CD8-positive, alpha-beta memory T cell (primary cell): ENCODE measurements around the gene LDHAL6A. TPM values are rescaled to one million over a fixed set of nuclear protein-coding genes. Genes with fewer than 3 reads are reported as not detected.
A peak's percentile ranks its signal among the peaks of the same experiment; 100 is the strongest.

Experiments
- CTCF ChIA-PET: fragments of 350-600 bp; sonication (Branson Sonifier 250); formaldehyde crosslinking; loops from one replicate; lab custom pipeline; 2021; ENCODE audit warnings: antibody characterized with exemption; lab: Charles Lee
- POLR2A ChIA-PET: fragments of 350-600 bp; sonication (Branson Sonifier 250); formaldehyde crosslinking; loops from one replicate; lab custom pipeline; 2021; ENCODE audit warnings: antibody characterized with exemption; lab: Charles Lee
- DNase-seq, 5 donors: peaks; one replicate each; pipeline versions ENCODE4 v3.0.0 to v3.0.0-alpha.2; 2020 to 2022; ENCODE audit warnings: mixed read lengths in 1 of 5
- H3K27ac ChIP-seq: one replicate; pipeline ENCODE4 v1.7.0; 2013; ENCODE audit warnings: low read depth, mild to moderate bottlenecking, low read length, moderate library complexity
- H3K27me3 ChIP-seq: 2 replicates; pipeline ENCODE4 v1.7.0; 2013; ENCODE audit warnings: low read length, mild to moderate bottlenecking; ENCODE audit not compliant: insufficient read depth, poor library complexity, severe bottlenecking
- H3K36me3 ChIP-seq: 2 replicates; pipeline ENCODE4 v1.7.0; 2013; ENCODE audit warnings: mild to moderate bottlenecking, low read length, moderate library complexity; ENCODE audit not compliant: insufficient read depth
- H3K4me1 ChIP-seq: 2 replicates; pipeline ENCODE4 v1.7.0; 2013; ENCODE audit warnings: mild to moderate bottlenecking, low read length, moderate library complexity; ENCODE audit not compliant: insufficient read depth
- H3K4me3 ChIP-seq: 2 replicates; pipeline ENCODE4 v1.7.0; 2013; ENCODE audit warnings: mild to moderate bottlenecking, low read length
- H3K9me3 ChIP-seq: 2 replicates; pipeline ENCODE4 v1.7.0; 2013; ENCODE audit warnings: mild to moderate bottlenecking, low read length
- H3K27ac Mint-ChIP-seq, 8 donors: one replicate each; pipeline ENCODE4 v1.8.0; 2020 to 2021; ENCODE audit warnings: mixed read lengths in 8 of 8, mild to moderate bottlenecking in 6 of 8, inconsistent platforms in 3 of 8, moderate library complexity in 3 of 8
- H3K27me3 Mint-ChIP-seq, 2 donors: one replicate each; pipeline ENCODE4 v1.8.0; 2020 to 2021; ENCODE audit warnings: mixed read lengths in 2 of 2, mild to moderate bottlenecking in 1 of 2, moderate library complexity in 1 of 2
- H3K36me3 Mint-ChIP-seq, 3 donors: one replicate each; pipeline ENCODE4 v1.8.0; 2020 to 2021; ENCODE audit warnings: mixed read lengths in 3 of 3, inconsistent platforms in 1 of 3, mild to moderate bottlenecking in 1 of 3
- H3K4me1 Mint-ChIP-seq, 3 donors: one replicate each; pipeline ENCODE4 v1.8.0; 2020 to 2021; ENCODE audit warnings: mixed read lengths in 3 of 3, inconsistent platforms in 1 of 3, mild to moderate bottlenecking in 1 of 3
- H3K4me3 Mint-ChIP-seq, 7 donors: one replicate each; pipeline ENCODE4 v1.8.0; 2020 to 2021; ENCODE audit warnings: mixed read lengths in 7 of 7, mild to moderate bottlenecking in 6 of 7, moderate library complexity in 4 of 7, inconsistent platforms in 2 of 7
- H3K9me3 Mint-ChIP-seq, 5 donors: one replicate each; pipeline ENCODE4 v1.8.0; 2020 to 2022; ENCODE audit warnings: mixed read lengths in 5 of 5, mild to moderate bottlenecking in 3 of 5, moderate library complexity in 2 of 5, inconsistent platforms in 1 of 5
- polyA plus RNA-seq: library from polyadenylated mRNA; unstranded; fragments of 300-500 nt; fragmentation: Illumina TruSeq; gene quantifications from one replicate; pipeline ENCODE4 v1.2.3, GENCODE V29; 2021
- total RNA-seq, 2 experiments: library from RNA; stranded (reverse); gene quantifications; one replicate each; pipeline ENCODE4 v1.2.3, GENCODE V29; 2021

LDHAL6A gene
- total and polyA plus RNA-seq, 3 experiments from 2014 or later: not detected

DNA sequence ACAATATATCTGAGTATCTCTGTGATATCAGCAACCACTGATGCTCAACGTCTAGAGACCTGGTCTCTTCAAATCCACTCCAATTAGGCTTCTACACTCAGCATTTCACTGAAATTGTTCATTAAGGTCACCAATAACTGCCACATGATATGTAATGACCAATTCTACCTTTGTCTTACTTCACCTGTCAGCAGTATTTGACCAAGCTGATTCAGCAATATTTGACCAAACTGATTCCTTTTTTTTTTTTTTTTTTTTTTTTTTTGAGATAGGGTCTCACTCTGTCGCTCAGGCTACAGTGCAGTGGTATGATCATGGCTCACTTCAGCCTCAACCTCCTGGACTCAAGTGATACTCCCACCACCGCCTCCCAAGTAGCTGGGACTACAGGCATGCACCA lies 65.5 kb downstream of the LDHAL6A start:
- H3K27me3 ChIP-seq: no peaks in the 10 kb centered on the region
- DNase-seq: no peak
- peaks cover 0 to 55% (median 7%) of the 10 kb centered on the region in 3 donors for H3K36me3 Mint-ChIP-seq
- peak overlapping the region in 1 of 8 donors; percentile 79 for H3K27ac Mint-ChIP-seq
- no peaks in the 10 kb centered on the region for H3K9me3 ChIP-seq
- H3K9me3 Mint-ChIP-seq: no peaks in the 10 kb centered on the region
- H3K36me3 ChIP-seq: peaks cover 3% of the 10 kb centered on the region
- no peak overlapping the region for H3K27ac ChIP-seq
- POLR2A ChIA-PET: no interaction called here
- no peak overlapping the region for H3K4me3 ChIP-seq
- peaks cover 36 to 63% (median 55%) of the 10 kb centered on the region in 3 donors for H3K4me1 Mint-ChIP-seq
- no peak overlapping the region for H3K4me3 Mint-ChIP-seq
- peaks cover 12% of the 10 kb centered on the region for H3K4me1 ChIP-seq
- CTCF ChIA-PET: no interaction called here
- H3K27me3 Mint-ChIP-seq: no peaks in the 10 kb centered on the region

DNA sequence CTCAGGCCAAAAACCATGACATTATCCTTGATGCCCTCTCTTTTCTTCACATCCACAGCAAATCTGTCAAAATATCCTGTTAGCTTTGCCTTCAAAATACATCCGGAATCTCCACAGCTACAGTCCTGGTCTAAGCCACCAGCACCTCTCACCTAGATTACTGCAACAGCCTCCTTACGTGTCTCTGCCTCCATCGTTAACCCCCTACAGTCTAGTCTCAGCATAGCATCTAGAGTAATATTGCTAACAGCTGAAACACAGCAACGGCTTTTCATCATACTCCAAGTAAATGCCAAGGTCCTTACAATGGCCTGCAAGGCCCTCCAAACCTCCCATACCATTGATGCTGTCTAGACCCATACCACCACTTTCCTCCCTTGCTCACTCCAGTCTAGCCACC lies 66.7 kb downstream of the LDHAL6A start:
- Histone ChIP-seq H3K9me3 (no peaks in the 10 kb centered on the region), H3K27ac (no peak overlapping the region), H3K4me3 (no peak overlapping the region), H3K27me3 (no peaks in the 10 kb centered on the region), H3K4me1 (peaks cover 16% of the 10 kb centered on the region), H3K36me3 (no peaks in the 10 kb centered on the region)
- POLR2A ChIA-PET: no interaction called here
- CTCF ChIA-PET: no interaction called here
- H3K36me3 Mint-ChIP-seq: peaks cover 0 to 59% (median 7%) of the 10 kb centered on the region in 3 donors
- peaks cover 0 to 4% of the 10 kb centered on the region in 2 donors for H3K27me3 Mint-ChIP-seq
- peak overlapping the region in 1 of 7 donors; percentile 3 for H3K4me3 Mint-ChIP-seq
- no peak for DNase-seq
- H3K4me1 Mint-ChIP-seq: peaks cover 47 to 73% (median 67%) of the 10 kb centered on the region in 3 donors
- H3K9me3 Mint-ChIP-seq: peaks cover 0 to 3% (median 0%) of the 10 kb centered on the region in 5 donors
- peak overlapping the region in 7 of 8 donors; percentile 6 to 70 (median 52) for H3K27ac Mint-ChIP-seq

DNA sequence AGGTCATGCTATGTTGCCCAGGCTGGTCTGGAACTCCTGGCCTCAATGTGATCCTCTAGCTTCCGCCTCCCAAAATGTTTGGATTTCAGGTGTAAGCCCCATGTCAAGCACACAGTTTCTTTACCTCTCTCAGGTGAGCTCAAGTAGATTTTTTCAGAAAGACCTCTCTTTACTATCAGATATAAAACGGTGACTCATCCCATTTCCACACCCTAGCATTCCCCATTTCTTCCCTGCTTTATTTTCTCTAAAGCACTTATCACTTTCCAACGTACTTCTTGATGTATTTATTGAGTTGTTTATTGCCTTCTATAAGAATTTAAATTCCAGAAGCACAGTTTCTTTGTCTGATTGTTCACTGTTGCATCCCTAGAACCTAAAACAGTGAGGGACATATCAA lies 67.4 kb downstream of the LDHAL6A start:
- H3K36me3 ChIP-seq: no peaks in the 10 kb centered on the region
- ChIA-PET CTCF (no interaction called here), POLR2A (no interaction called here)
- Mint-ChIP-seq H3K27me3 (peaks cover 0 to 4% of the 10 kb centered on the region in 2 donors), H3K9me3 (peaks cover 0 to 3% (median 0%) of the 10 kb centered on the region in 5 donors), H3K4me3 (peak overlapping the region in 1 of 7 donors; percentile 20), H3K27ac (peak overlapping the region in 7 of 8 donors; percentile 4 to 72 (median 70)), H3K4me1 (peaks cover 52 to 80% (median 72%) of the 10 kb centered on the region in 3 donors), H3K36me3 (peaks cover 0 to 53% (median 7%) of the 10 kb centered on the region in 3 donors)
- H3K4me1 ChIP-seq: peaks cover 20% of the 10 kb centered on the region
- H3K27ac ChIP-seq: no peak overlapping the region
- no peaks in the 10 kb centered on the region for H3K27me3 ChIP-seq
- H3K4me3 ChIP-seq: no peak overlapping the region
- no peaks in the 10 kb centered on the region for H3K9me3 ChIP-seq
- no peak for DNase-seq

DNA sequence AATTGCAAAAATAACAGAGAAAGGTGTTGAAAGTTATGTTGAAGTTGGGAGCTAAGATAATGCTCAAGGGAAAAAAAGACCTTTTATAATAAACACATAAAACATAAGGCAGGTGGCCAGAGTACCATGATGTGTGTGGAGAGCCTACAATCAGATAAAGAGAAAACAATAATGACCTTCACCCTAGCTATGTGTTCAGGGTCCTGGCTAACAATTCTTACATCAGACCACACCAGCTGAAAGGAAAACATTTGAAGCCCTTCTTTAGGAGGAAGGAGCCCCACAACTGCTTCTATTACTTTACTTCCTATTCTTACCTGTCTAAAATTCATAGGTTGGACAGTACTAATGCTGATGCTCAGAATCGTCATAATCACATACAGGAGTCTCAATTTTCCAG lies 68.6 kb downstream of the LDHAL6A start:
- Mint-ChIP-seq H3K27ac (peak overlapping the region in 6 of 8 donors; percentile 44 to 87 (median 78)), H3K9me3 (peaks cover 0 to 3% (median 0%) of the 10 kb centered on the region in 5 donors), H3K4me3 (peak overlapping the region in 5 of 7 donors; percentile 5 to 57 (median 48)), H3K4me1 (peaks cover 49 to 79% (median 69%) of the 10 kb centered on the region in 3 donors), H3K27me3 (peaks cover 0 to 4% of the 10 kb centered on the region in 2 donors), H3K36me3 (peaks cover 0 to 45% (median 7%) of the 10 kb centered on the region in 3 donors)
- no peaks in the 10 kb centered on the region for H3K36me3 ChIP-seq
- H3K4me1 ChIP-seq: peaks cover 20% of the 10 kb centered on the region
- CTCF ChIA-PET: no interaction called here
- H3K27ac ChIP-seq: no peak overlapping the region
- DNase-seq: no peak
- H3K4me3 ChIP-seq: no peak overlapping the region
- POLR2A ChIA-PET: interaction anchor here (0.7 kb wide), 1 partner anchor 26 kb away, joined by 6 read pairs; no protein-coding TSS in a partner anchor
- H3K27me3 ChIP-seq: no peaks in the 10 kb centered on the region
- no peaks in the 10 kb centered on the region for H3K9me3 ChIP-seq

DNA sequence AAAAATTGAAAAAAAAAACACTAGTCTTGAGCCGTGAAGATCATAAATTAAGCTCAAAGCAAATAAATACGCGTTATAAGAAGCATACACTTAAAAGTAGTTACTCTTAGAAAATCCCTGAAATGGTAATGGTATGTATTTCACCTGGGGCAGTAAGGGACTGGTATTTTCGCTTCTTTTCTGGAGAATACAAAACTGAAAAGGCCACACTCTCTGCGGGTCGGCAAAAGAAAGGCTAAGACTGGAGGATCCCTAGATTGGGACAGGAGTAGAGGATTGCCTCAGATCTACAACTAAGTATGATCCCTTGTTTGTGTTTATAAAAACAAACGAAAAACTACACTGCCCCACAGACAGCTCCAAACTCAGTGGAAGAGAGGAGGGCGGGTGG lies 70.5 kb downstream of the LDHAL6A start:
- Mint-ChIP-seq H3K27me3 (peaks cover 0 to 4% of the 10 kb centered on the region in 2 donors), H3K4me1 (peaks cover 46 to 69% (median 62%) of the 10 kb centered on the region in 3 donors)
- peak overlapping the region; percentile 99 for H3K27ac ChIP-seq

DNA sequence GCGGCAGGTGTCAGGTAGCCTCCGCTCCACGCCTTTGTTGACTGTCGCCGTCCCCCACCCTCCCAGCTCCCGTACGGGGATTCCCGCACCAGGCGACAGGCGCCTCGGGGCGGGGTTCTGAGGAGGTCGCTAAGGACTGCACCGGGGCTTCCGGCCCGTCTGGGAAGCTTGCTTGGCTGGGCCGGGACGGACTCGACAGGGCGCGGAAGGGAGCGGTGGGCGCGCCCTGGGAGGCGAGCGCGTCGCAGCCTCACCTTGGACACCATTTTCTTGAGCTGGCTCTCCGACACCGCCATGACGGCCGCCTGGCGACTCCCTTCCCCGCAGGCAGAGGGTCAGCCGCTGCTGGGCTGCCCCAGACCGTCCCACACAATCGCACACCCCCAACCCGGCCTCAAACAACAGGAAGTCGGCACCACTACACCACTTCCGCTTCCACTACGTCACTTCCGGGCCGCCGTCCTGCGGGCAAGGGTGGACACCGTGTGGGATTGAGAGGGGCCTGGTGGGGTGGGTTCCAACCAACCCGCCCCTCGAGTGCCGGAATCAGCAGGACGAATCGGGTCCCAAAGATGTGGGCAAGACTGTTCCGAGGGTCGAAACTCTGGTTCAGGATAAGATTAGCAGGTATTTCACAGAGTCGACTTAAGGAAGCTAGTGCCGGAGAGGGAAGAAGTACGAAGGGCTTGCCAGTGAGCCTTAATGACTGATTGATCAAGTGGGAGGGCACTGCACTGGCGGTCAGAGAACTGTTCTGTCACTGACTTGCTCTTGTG lies 71.1 kb downstream of the LDHAL6A start, which contains the start of gene TSG101:
Gene TSG101, minus strand, starts transcription at position 422 of the 776 bp plus-strand sequence. Its CDS starts 126 bp downstream, at position 296.
- Mint-ChIP-seq H3K27ac (peak within 1 kb of the TSS; percentile 100), H3K9me3 (peaks cover 0 to 3% (median 0%) of the 10 kb centered on the region in 5 donors), H3K4me1 (peaks cover 46 to 64% (median 61%) of the 10 kb centered on the region in 3 donors), H3K4me3 (peak within 1 kb of the TSS; percentile 96 to 100 (median 99)), H3K36me3 (peaks cover 0 to 34% (median 7%) of the 10 kb centered on the region in 3 donors), H3K27me3 (peaks cover 0 to 4% of the 10 kb centered on the region in 2 donors)
- peak; percentile 90 to 96 (median 93) for DNase-seq
- ChIA-PET POLR2A (interaction anchor here (0.5 to 2.9 kb wide), 17 partner anchors 9 to 510 kb away, joined by 3 to 24 read pairs (median 4); partner anchors contain the start of genes GTF2H1, HPS5, LDHA and SAAL1), CTCF (interaction anchor here (0.5 to 2.3 kb wide), 11 partner anchors 9 to 513 kb away, joined by 3 to 11 read pairs (median 3); partner anchors contain the start of genes GTF2H1, HPS5 and UEVLD)
- Histone ChIP-seq H3K27me3 (no peaks in the 10 kb centered on the region), H3K36me3 (no peaks in the 10 kb centered on the region), H3K4me1 (peaks cover 20% of the 10 kb centered on the region), H3K9me3 (no peaks in the 10 kb centered on the region), H3K27ac (peak within 1 kb of the TSS; percentile 99), H3K4me3 (peak within 1 kb of the TSS; percentile 95)

More for the DNA sequence above, 70.5 kb downstream of the LDHAL6A start:
- H3K4me3 ChIP-seq: peak overlapping the region; percentile 95
- no peaks in the 10 kb centered on the region for H3K27me3 ChIP-seq
- peak overlapping the region; percentile 100 for H3K27ac Mint-ChIP-seq
- CTCF ChIA-PET: interaction anchor here (0.5 to 2.3 kb wide), 9 partner anchors 9 to 512 kb away, joined by 3 to 11 read pairs (median 3); partner anchors contain the start of gene UEVLD
- H3K4me3 Mint-ChIP-seq: peak overlapping the region; percentile 96 to 100 (median 99)
- no peaks in the 10 kb centered on the region for H3K9me3 ChIP-seq
- peaks cover 20% of the 10 kb centered on the region for H3K4me1 ChIP-seq
- POLR2A ChIA-PET: interaction anchor here (0.6 to 2.9 kb wide), 11 partner anchors 14 to 205 kb away, joined by 3 to 24 read pairs (median 8); partner anchors contain the start of genes GTF2H1, HPS5, LDHA and SPTY2D1
- no peaks in the 10 kb centered on the region for H3K36me3 ChIP-seq
- no peak for DNase-seq
- peaks cover 0 to 3% (median 0%) of the 10 kb centered on the region in 5 donors for H3K9me3 Mint-ChIP-seq
- peaks cover 0 to 34% (median 7%) of the 10 kb centered on the region in 3 donors for H3K36me3 Mint-ChIP-seq

DNA sequence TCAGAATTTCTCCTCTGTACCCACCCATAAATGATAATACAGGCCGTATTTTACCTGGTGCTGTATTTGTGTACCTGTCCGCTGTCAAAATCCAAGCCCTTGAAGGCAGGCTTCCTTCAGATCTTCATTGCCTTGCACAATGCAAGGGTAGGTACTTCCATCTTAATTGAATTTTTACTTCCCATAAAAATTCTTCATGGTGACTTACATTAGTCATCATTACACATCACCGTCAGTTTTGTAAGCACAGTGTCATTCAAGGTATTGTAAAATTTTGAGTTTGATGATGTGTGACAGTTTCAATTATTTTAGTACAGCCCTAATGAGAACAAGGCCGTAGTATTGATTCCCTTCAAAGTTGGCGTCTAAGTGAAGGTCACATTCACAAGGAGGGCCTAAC lies 71.9 kb downstream of the LDHAL6A start:
- Mint-ChIP-seq H3K4me1 (peaks cover 39 to 56% (median 53%) of the 10 kb centered on the region in 3 donors), H3K9me3 (peaks cover 0 to 3% (median 0%) of the 10 kb centered on the region in 5 donors), H3K27me3 (peaks cover 0 to 4% of the 10 kb centered on the region in 2 donors), H3K27ac (peak overlapping the region; percentile 100), H3K36me3 (peaks cover 0 to 27% (median 5%) of the 10 kb centered on the region in 3 donors), H3K4me3 (peak overlapping the region; percentile 96 to 100 (median 99))
- ChIA-PET POLR2A (interaction anchor here (0.5 to 2.9 kb wide), 12 partner anchors 8 to 510 kb away, joined by 3 to 24 read pairs (median 6); partner anchors contain the start of genes GTF2H1, HPS5, LDHA and SAAL1), CTCF (interaction anchor here (1.1 to 2.3 kb wide), 5 partner anchors 20 to 284 kb away, joined by 3 to 11 read pairs (median 3); partner anchors contain the start of genes GTF2H1, HPS5 and UEVLD)
- Histone ChIP-seq H3K36me3 (no peaks in the 10 kb centered on the region), H3K4me3 (peak overlapping the region; percentile 95), H3K27ac (peak overlapping the region; percentile 99), H3K27me3 (no peaks in the 10 kb centered on the region), H3K9me3 (no peaks in the 10 kb centered on the region), H3K4me1 (peaks cover 20% of the 10 kb centered on the region)
- DNase-seq: peak in 1 of 5 donors; percentile 3
